GM23248 (cell line): ENCODE data around the gene RORB. TPM values are rescaled to one million over a fixed set of nuclear protein-coding genes. Genes with fewer than 3 reads are reported as not detected.
A peak's percentile ranks its signal among the peaks of the same experiment; 100 is the strongest.

Source experiments
- DNase-seq: peaks from one replicate; pipeline ENCODE4 v3.0.0-alpha.2; 2015
- H2AFZ ChIP-seq: fragments of 200-600 bp; sonication (generic); 2 replicates; pipeline ENCODE4 v1.6.1; 2016; ENCODE audit warnings: antibody characterized with exemption
- H3F3A ChIP-seq: fragments of 200-600 bp; sonication (generic); 2 replicates; pipeline ENCODE4 v1.6.1; 2016; ENCODE audit warnings: mild to moderate bottlenecking, antibody characterized with exemption, mixed run types; ENCODE audit not compliant: insufficient read depth
- H3K27ac ChIP-seq: fragments of 200-600 bp; sonication (generic); 2 replicates; pipeline ENCODE4 v1.5.1; 2016; ENCODE audit warnings: mild to moderate bottlenecking
- H3K27me3 ChIP-seq: fragments of 200-600 bp; sonication (generic); replicated peaks from 2 replicates; pipeline ENCODE4 v1.6.1; 2016; ENCODE audit warnings: mild to moderate bottlenecking; ENCODE audit not compliant: insufficient read depth
- H3K36me3 ChIP-seq: fragments of 200-600 bp; sonication (generic); 2 replicates; pipeline ENCODE4 v1.6.1; 2016; ENCODE audit warnings: low read depth, mild to moderate bottlenecking
- H3K4me1 ChIP-seq: fragments of 200-600 bp; sonication (generic); 2 replicates; pipeline ENCODE4 v1.6.1; 2016; ENCODE audit warnings: mild to moderate bottlenecking; ENCODE audit not compliant: insufficient read depth
- H3K4me2 ChIP-seq: fragments of 200-600 bp; sonication (generic); one replicate; pipeline ENCODE4 v1.6.1; 2016; ENCODE audit warnings: mild to moderate bottlenecking; ENCODE audit not compliant: unreplicated experiment
- H3K4me3 ChIP-seq: fragments of 200-600 bp; sonication (generic); 2 replicates; pipeline ENCODE4 v1.5.1; 2016; ENCODE audit warnings: mild to moderate bottlenecking
- H3K79me2 ChIP-seq: fragments of 200-600 bp; sonication (generic); 2 replicates; pipeline ENCODE4 v1.6.1; 2016; ENCODE audit warnings: mild to moderate bottlenecking; ENCODE audit not compliant: insufficient read depth
- H3K9ac ChIP-seq: fragments of 200-600 bp; sonication (generic); 2 replicates; pipeline ENCODE4 v1.6.1; 2016; ENCODE audit warnings: mild to moderate bottlenecking
- H3K9me2 ChIP-seq: fragments of 200-600 bp; sonication (generic); 2 replicates; pipeline ENCODE4 v1.6.1; 2016; ENCODE audit warnings: mixed run types, mild to moderate bottlenecking, moderate library complexity; ENCODE audit not compliant: insufficient read depth
- H3K9me3 ChIP-seq: fragments of 200-600 bp; sonication (generic); one replicate; pipeline ENCODE4 v1.6.1; 2017; ENCODE audit warnings: low read depth
- H4K20me1 ChIP-seq: fragments of 200-600 bp; sonication (generic); 2 replicates; pipeline ENCODE4 v1.6.0; 2016; ENCODE audit not compliant: insufficient read depth
- EZH2 ChIP-seq: fragments of 200-600 bp; sonication (generic); IDR thresholded peaks from 2 replicates; pipeline ENCODE4 v1.6.1; 2018; ENCODE audit warnings: antibody characterized with exemption, mild to moderate bottlenecking; ENCODE audit not compliant: insufficient read depth, poor library complexity, severe bottlenecking
- EZH2phosphoT487 ChIP-seq: fragments of 200-600 bp; sonication (generic); IDR thresholded peaks from 2 replicates; pipeline ENCODE4 v1.6.1; 2018; ENCODE audit warnings: antibody characterized with exemption, moderate library complexity, mild to moderate bottlenecking, low read depth; ENCODE audit not compliant: insufficient read depth
- WGBS, 2 experiments: methylation state at CpG; one replicate each; pipeline ENCODE4 v1.1.6; 2015 to 2017; ENCODE audit warnings: low lambda C conversion rate in 2 of 2, low coverage in 1 of 2; ENCODE audit errors: missing lambda C conversion rate in 2 of 2; 5-methylcytosine and 5-hydroxymethylcytosine counted together
- in situ Hi-C: fragments of 300-500 bp; cut with MboI; formaldehyde crosslinking; loops from 2 replicates; pipeline ENCODE4 v1.15.0; 2020
- polyA plus RNA-seq: library from polyadenylated mRNA; unstranded; fragments of >200 nt; fragmentation: Nextera tagmentation; extraction: Ambion mirVana; gene quantifications from 2 replicates; pipeline ENCODE4 v1.2.1, GENCODE V29; 2016
- total RNA-seq: library from RNA; depleted of rRNA; stranded (reverse); fragments of >200 nt; shearing (Covaris generic); gene quantifications from 2 replicates; pipeline ENCODE4 v1.2.3, GENCODE V29; 2014

The RORB gene
- total and polyA plus RNA-seq, 2 experiments from 2014 or later, result not detected

GRCh38 chr9:74645007-74645639 is 148.0 kb downstream of the RORB start:
- WGBS, 2 experiments, result 65 to 82% methylated on average over 3 of the region's 3 CpGs
- H3K27me3 ChIP-seq, result peaks cover 7% of the 10 kb centered on the region; the same call in 1 of the 2 replicates
- no peak overlapping the region for H3K4me2 ChIP-seq
- H3K9me3 ChIP-seq, result no peaks in the 10 kb centered on the region
- H3K4me1 ChIP-seq, result no peaks in the 10 kb centered on the region
- no peaks in the 10 kb centered on the region for H4K20me1 ChIP-seq
- H3K9me2 ChIP-seq, result no peaks in the 10 kb centered on the region
- H3K9ac ChIP-seq, result no peak overlapping the region
- H3K79me2 ChIP-seq, result no peaks in the 10 kb centered on the region
- no peak overlapping the region for H2AFZ ChIP-seq
- in situ Hi-C loops, result loop anchor here (25.0 kb wide), 1 partner anchor 108 kb away; no protein-coding TSS in a partner anchor
- TF ChIP-seq EZH2phosphoT487 (no peak), EZH2 (no peak)
- no peaks in the 10 kb centered on the region for H3F3A ChIP-seq
- H3K4me3 ChIP-seq, result no peak overlapping the region
- H3K27ac ChIP-seq, result no peak overlapping the region
- DNase-seq, result peak; percentile 24
- no peaks in the 10 kb centered on the region for H3K36me3 ChIP-seq

GRCh38 chr9:74653410-74654080 is 156.4 kb downstream of the RORB start:
- in situ Hi-C loops, result no loop called here
- no peak overlapping the region for H3K27ac ChIP-seq
- H4K20me1 ChIP-seq, result no peaks in the 10 kb centered on the region
- H2AFZ ChIP-seq, result no peak overlapping the region
- H3K9me2 ChIP-seq, result no peaks in the 10 kb centered on the region
- no peak overlapping the region for H3K4me3 ChIP-seq
- no peak overlapping the region for H3K9ac ChIP-seq
- WGBS, 2 experiments, result 53 to 56% methylated on average over 11 of the region's 11 CpGs
- DNase-seq, result no peak
- H3K4me2 ChIP-seq, result no peak overlapping the region
- H3K79me2 ChIP-seq, result no peaks in the 10 kb centered on the region
- H3F3A ChIP-seq, result no peaks in the 10 kb centered on the region
- no peaks in the 10 kb centered on the region for H3K36me3 ChIP-seq
- H3K9me3 ChIP-seq, result no peaks in the 10 kb centered on the region
- no peaks in the 10 kb centered on the region; the same call in 1 of the 2 replicates for H3K27me3 ChIP-seq
- no peaks in the 10 kb centered on the region for H3K4me1 ChIP-seq
- no peak for TF ChIP-seq EZH2phosphoT487
- no peak for TF ChIP-seq EZH2

GRCh38 chr9:74662674-74663073 is 165.5 kb downstream of the RORB start:
- Histone ChIP-seq H3K36me3 (no peaks in the 10 kb centered on the region), H3K9me2 (no peaks in the 10 kb centered on the region), H3K27me3 (no peaks in the 10 kb centered on the region), H3K9me3 (no peaks in the 10 kb centered on the region), H3K4me1 (no peaks in the 10 kb centered on the region), H3K27ac (no peak overlapping the region), H3F3A (no peaks in the 10 kb centered on the region), H3K4me2 (no peak overlapping the region), H3K79me2 (no peaks in the 10 kb centered on the region), H3K4me3 (no peak overlapping the region), H2AFZ (no peak overlapping the region), H3K9ac (no peak overlapping the region), H4K20me1 (no peaks in the 10 kb centered on the region)
- DNase-seq, result no peak
- in situ Hi-C loops, result no loop called here
- 55 to 56% methylated on average over 8 of the region's 8 CpGs for WGBS, 2 experiments
- TF ChIP-seq EZH2 (no peak), EZH2phosphoT487 (no peak)

GRCh38 chr9:74663439-74663838 is 166.3 kb downstream of the RORB start:
- in situ Hi-C loops, result no loop called here
- DNase-seq, result no peak
- Histone ChIP-seq H3K27me3 (no peaks in the 10 kb centered on the region), H3K27ac (no peak overlapping the region), H2AFZ (no peak overlapping the region), H3K9ac (no peak overlapping the region), H3K9me2 (no peaks in the 10 kb centered on the region), H3F3A (no peaks in the 10 kb centered on the region), H3K4me1 (no peaks in the 10 kb centered on the region), H3K4me2 (no peak overlapping the region), H3K4me3 (no peak overlapping the region), H3K9me3 (no peaks in the 10 kb centered on the region), H3K36me3 (no peaks in the 10 kb centered on the region), H4K20me1 (no peaks in the 10 kb centered on the region), H3K79me2 (no peaks in the 10 kb centered on the region)
- WGBS, 2 experiments, result 46 to 59% methylated on average over 1 of the region's 1 CpG
- no peak for TF ChIP-seq EZH2phosphoT487
- TF ChIP-seq EZH2, result no peak
